Measurements from ENCODE around the gene ADAMTS13. TPM values are rescaled to one million over a fixed set of nuclear protein-coding genes. Genes with fewer than 3 reads are reported as not detected.

The ADAMTS13 gene
- total and polyA plus RNA-seq, 7 donors = 0.60 to 3.4 (median 0.82) TPM

- no peak for DNase-seq
- 51 to 60% methylated on average over 5 of the region's 5 CpGs for WGBS, 2 donors
- intact Hi-C loops (cut with DNase I) = no loop called here
- TF ChIP-seq EP300 (IDR thresholded peaks at IDR 0.05) (no peak), POLR2A (IDR thresholded peaks at IDR 0.05) (no peak), CTCF (IDR thresholded peaks at IDR 0.05) (no peak), POLR2AphosphoS5 (IDR thresholded peaks at IDR 0.05) (no peak)
- Histone ChIP-seq H3K4me3 (no peak overlapping the region), H3K27ac (no peak overlapping the region), H3K36me3 (peaks cover 0 to 1% (median 0%) of the 10 kb centered on the region in 4 donors), H3K27me3 (no peaks in the 10 kb centered on the region), H3K4me1 (peaks cover 0 to 15% (median 11%) of the 10 kb centered on the region in 4 donors), H3K9me3 (no peaks in the 10 kb centered on the region)
Observed at GRCh38 chr9:133474215-133474614, 52.0 kb downstream of the ADAMTS13 start.

GRCh38 chr9:133474853-133475252 is 52.7 kb downstream of the ADAMTS13 start:
- WGBS, 2 donors = 71 to 77% methylated on average over 20 of the region's 20 CpGs
- H3K9me3 ChIP-seq = no peaks in the 10 kb centered on the region
- DNase-seq = no peak
- peaks cover 0 to 21% (median 16%) of the 10 kb centered on the region in 4 donors for H3K4me1 ChIP-seq
- TF ChIP-seq CTCF (IDR thresholded peaks at IDR 0.05) = no peak
- no peak for TF ChIP-seq EP300 (IDR thresholded peaks at IDR 0.05)
- no peak for TF ChIP-seq POLR2A (IDR thresholded peaks at IDR 0.05)
- TF ChIP-seq POLR2AphosphoS5 (IDR thresholded peaks at IDR 0.05) = no peak
- intact Hi-C loops (cut with DNase I) = loop anchor here (5.0 kb wide), 1 partner anchor 58 kb away; the partner anchor contains the start of gene REXO4
- no peak overlapping the region for H3K4me3 ChIP-seq
- no peak overlapping the region for H3K27ac ChIP-seq
- H3K36me3 ChIP-seq = no peaks in the 10 kb centered on the region
- no peaks in the 10 kb centered on the region for H3K27me3 ChIP-seq

- 90 to 91% methylated on average over 27 of the region's 27 CpGs for WGBS, 2 donors
- H3K9me3 ChIP-seq = no peaks in the 10 kb centered on the region
- TF ChIP-seq POLR2AphosphoS5 (IDR thresholded peaks at IDR 0.05) = no peak
- no peak for TF ChIP-seq EP300 (IDR thresholded peaks at IDR 0.05)
- no peak for TF ChIP-seq CTCF (IDR thresholded peaks at IDR 0.05)
- no peak for TF ChIP-seq POLR2A (IDR thresholded peaks at IDR 0.05)
- DNase-seq = no peak
- no peak overlapping the region for H3K4me3 ChIP-seq
- intact Hi-C loops (cut with DNase I) = loop anchor here (5.0 kb wide), 1 partner anchor 58 kb away; the partner anchor contains the start of gene REXO4
- H3K27me3 ChIP-seq = no peaks in the 10 kb centered on the region
- H3K4me1 ChIP-seq = peaks cover 0 to 22% (median 17%) of the 10 kb centered on the region in 4 donors
- no peak overlapping the region for H3K27ac ChIP-seq
- no peaks in the 10 kb centered on the region for H3K36me3 ChIP-seq
Observed at GRCh38 chr9:133475292-133476012, 53.3 kb downstream of the ADAMTS13 start.

- WGBS, 2 donors = 83 to 86% methylated on average over 27 of the region's 27 CpGs
- peaks cover 0 to 22% (median 17%) of the 10 kb centered on the region in 4 donors for H3K4me1 ChIP-seq
- intact Hi-C loops (cut with DNase I) = loop anchor here (5.0 kb wide), 1 partner anchor 59 kb away; the partner anchor contains the start of gene REXO4
- no peak overlapping the region for H3K4me3 ChIP-seq
- no peaks in the 10 kb centered on the region for H3K36me3 ChIP-seq
- no peaks in the 10 kb centered on the region for H3K9me3 ChIP-seq
- H3K27ac ChIP-seq = no peak overlapping the region
- DNase-seq = no peak
- no peaks in the 10 kb centered on the region for H3K27me3 ChIP-seq
- TF ChIP-seq POLR2A (IDR thresholded peaks at IDR 0.05) = no peak
- TF ChIP-seq POLR2AphosphoS5 (IDR thresholded peaks at IDR 0.05) = no peak
- no peak for TF ChIP-seq CTCF (IDR thresholded peaks at IDR 0.05)
- TF ChIP-seq EP300 (IDR thresholded peaks at IDR 0.05) = no peak
Observed at GRCh38 chr9:133476036-133476931, 54.1 kb downstream of the ADAMTS13 start.
